NT2/D1 (cell line): ENCODE data around the gene STAM.

Experiments
- SUZ12 ChIP-seq: IDR thresholded peaks from 2 replicates; pipeline ENCODE4 v1.6.1; 2011; ENCODE audit not compliant: insufficient read length, insufficient read depth; ENCODE audit errors: extremely low read depth
- YY1 ChIP-seq: IDR thresholded peaks from 2 replicates; pipeline ENCODE4 v1.6.1; 2011; ENCODE audit not compliant: insufficient read length, insufficient read depth
- ZNF274 ChIP-seq: IDR thresholded peaks from 2 replicates; pipeline ENCODE4 v1.6.1; 2011; ENCODE audit warnings: mild to moderate bottlenecking, low read depth, low read length

DNA sequence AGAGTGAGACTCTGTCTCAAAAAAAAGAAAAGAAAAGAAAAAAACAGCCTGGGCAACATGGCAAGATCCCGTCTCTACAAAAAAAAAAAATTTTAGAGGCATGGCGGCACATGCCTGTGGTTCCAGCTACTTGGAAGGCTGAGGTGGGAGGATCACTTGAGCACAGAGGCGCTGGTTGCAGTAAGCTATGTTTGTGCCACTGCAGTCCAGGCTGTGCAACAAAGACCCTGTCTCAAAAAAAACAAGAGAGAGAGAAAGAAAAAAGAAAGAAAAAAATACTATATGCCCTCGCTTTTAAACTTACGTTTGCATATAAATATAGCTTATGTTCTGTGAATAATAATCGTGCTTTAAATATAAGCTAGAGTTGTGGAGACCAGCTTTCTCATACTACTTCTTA lies 38.0 kb upstream of the STAM start:
- TF ChIP-seq YY1 (no peak), SUZ12 (no peak), ZNF274 (no peak)
